Measurements from ENCODE around the gene CD177.
"Not testable (repeated sequence)": the region's sequence is repeated elsewhere in the genome, so short reads cannot be mapped to it uniquely, and the experiment has no call there.

- not testable (repeated sequence) for TF ChIP-seq POLR2AphosphoS5, POLR2A (IDR thresholded peaks at IDR 0.05; ENCODE audit: low read depth, low read length)
Observed at GRCh38 chr19:43390903-43391551, 37.5 kb downstream of the CD177 start.
